ENCODE data around the gene PTP4A2.
"Not testable (repeated sequence)": the region's sequence is repeated elsewhere in the genome, so short reads cannot be mapped to it uniquely, and the experiment has no call there.

The PTP4A2 gene

GRCh38 chr1:31949862-31950261, 11.7 kb upstream of the PTP4A2 start:
- DNase-seq = no peak

- DNase-seq = not testable (repeated sequence)
Measured at GRCh38 chr1:31945677-31946076, 7.5 kb upstream of the PTP4A2 start.

GRCh38 chr1:31944205-31945089, 6.3 kb upstream of the PTP4A2 start:
- peak; percentile 85 for DNase-seq

GRCh38 chr1:31943546-31944184, 5.5 kb upstream of the PTP4A2 start:
- no peak for DNase-seq

GRCh38 chr1:31942061-31942460, 3.9 kb upstream of the PTP4A2 start:
- not testable (repeated sequence) for DNase-seq

GRCh38 chr1:31939484-31940329, 1.5 kb upstream of the PTP4A2 start:
- DNase-seq = peak; percentile 65

GRCh38 chr1:31937300-31938183, 626 bp downstream of the PTP4A2 start:
- DNase-seq = peak; percentile 46

- DNase-seq = no peak
Measured at GRCh38 chr1:31936981-31937299, 1.2 kb downstream of the PTP4A2 start.

- DNase-seq = peak; percentile 39
Measured at GRCh38 chr1:31936278-31936980, 1.7 kb downstream of the PTP4A2 start.

GRCh38 chr1:31934706-31935629, 3.2 kb downstream of the PTP4A2 start:
- peak; percentile 70 for DNase-seq

GRCh38 chr1:31932491-31933316, 5.5 kb downstream of the PTP4A2 start:
- no peak for DNase-seq

- peak; percentile 73 for DNase-seq
Measured at GRCh38 chr1:31931593-31932225, 6.5 kb downstream of the PTP4A2 start.

GRCh38 chr1:31930836-31931592, 7.2 kb downstream of the PTP4A2 start:
- no peak for DNase-seq

GRCh38 chr1:31927661-31927980, 10.5 kb downstream of the PTP4A2 start:
- DNase-seq = no peak

- no peak for DNase-seq
Measured at GRCh38 chr1:31926853-31927660, 11.1 kb downstream of the PTP4A2 start.

- no peak for DNase-seq
Measured at GRCh38 chr1:31926252-31926651, 11.9 kb downstream of the PTP4A2 start.

GRCh38 chr1:31925824-31926223, 12.3 kb downstream of the PTP4A2 start:
- not testable (repeated sequence) for DNase-seq

GRCh38 chr1:31924839-31925238, 13.3 kb downstream of the PTP4A2 start:
- no peak for DNase-seq

Data from HCEC 1CT (cell line).